ENCODE data around the gene KRT86.

The KRT86 gene

DNA sequence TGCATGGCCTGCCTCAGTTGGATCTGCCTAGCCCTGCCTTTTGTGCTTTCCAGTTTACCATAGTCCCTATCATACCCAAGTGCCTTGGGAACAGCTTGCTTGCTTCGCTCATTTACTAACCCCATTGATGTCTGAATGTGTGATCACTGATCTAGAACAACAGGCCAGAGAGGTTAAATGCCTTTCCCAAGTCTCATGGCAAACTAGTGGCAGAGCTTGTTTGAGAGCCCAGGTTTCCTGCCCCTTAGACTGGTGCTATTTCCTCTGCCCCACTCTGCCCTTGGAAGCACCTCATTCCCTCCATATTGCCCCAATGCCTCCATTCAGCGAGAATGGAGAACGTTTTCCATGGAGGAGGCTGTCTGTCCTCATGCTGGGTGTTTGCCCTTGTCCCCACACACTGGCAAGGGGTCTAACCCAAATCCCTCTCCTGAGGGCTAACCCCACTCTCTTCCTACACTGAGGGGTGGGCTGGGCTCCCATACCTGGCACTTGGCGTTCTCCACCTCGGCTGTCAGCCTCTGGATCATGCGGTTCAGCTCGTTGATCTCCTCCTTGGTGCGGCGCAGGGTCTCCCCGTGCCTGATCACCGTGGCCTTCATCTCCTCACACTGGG, 21.6 kb upstream of the KRT86 start:
- no peak overlapping the region for H3K27ac ChIP-seq (ENCODE audit: low read depth, low read length)
- H3K4me2 ChIP-seq (ENCODE audit: low read depth, low read length, poor library complexity, severe bottlenecking): no peak overlapping the region
- no peaks in the 10 kb centered on the region for H3F3A ChIP-seq (ENCODE audit: insufficient read depth)
- H3K36me3 ChIP-seq (ENCODE audit: low read length): no peaks in the 10 kb centered on the region
- TF ChIP-seq EZH2phosphoT487 (conservative IDR thresholded peaks at IDR 0.05; ENCODE audit: low read length): no peak
- TF ChIP-seq, protein P1, sequence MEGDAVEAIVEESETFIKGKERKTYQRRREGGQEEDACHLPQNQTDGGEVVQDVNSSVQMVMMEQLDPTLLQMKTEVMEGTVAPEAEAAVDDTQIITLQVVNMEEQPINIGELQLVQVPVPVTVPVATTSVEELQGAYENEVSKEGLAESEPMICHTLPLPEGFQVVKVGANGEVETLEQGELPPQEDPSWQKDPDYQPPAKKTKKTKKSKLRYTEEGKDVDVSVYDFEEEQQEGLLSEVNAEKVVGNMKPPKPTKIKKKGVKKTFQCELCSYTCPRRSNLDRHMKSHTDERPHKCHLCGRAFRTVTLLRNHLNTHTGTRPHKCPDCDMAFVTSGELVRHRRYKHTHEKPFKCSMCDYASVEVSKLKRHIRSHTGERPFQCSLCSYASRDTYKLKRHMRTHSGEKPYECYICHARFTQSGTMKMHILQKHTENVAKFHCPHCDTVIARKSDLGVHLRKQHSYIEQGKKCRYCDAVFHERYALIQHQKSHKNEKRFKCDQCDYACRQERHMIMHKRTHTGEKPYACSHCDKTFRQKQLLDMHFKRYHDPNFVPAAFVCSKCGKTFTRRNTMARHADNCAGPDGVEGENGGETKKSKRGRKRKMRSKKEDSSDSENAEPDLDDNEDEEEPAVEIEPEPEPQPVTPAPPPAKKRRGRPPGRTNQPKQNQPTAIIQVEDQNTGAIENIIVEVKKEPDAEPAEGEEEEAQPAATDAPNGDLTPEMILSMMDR (IDR thresholded peaks at IDR 0.05; ENCODE audit: insufficient read depth, low read length, poor library complexity, severe bottlenecking): no peak
- H3K79me2 ChIP-seq (ENCODE audit: insufficient read depth, low read length): no peaks in the 10 kb centered on the region
- H2AFZ ChIP-seq (ENCODE audit: low read depth, low read length, severe bottlenecking): no peak overlapping the region
- no peak overlapping the region for H3K9ac ChIP-seq (ENCODE audit: low read length)
- H3K9me2 ChIP-seq (replicated peaks; ENCODE audit: insufficient read depth, low read length): no peaks in the 10 kb centered on the region
- H3K4me3 ChIP-seq (ENCODE audit: insufficient read depth, low read length, poor library complexity, severe bottlenecking): no peak overlapping the region
- no peaks in the 10 kb centered on the region for H3K9me3 ChIP-seq (ENCODE audit: insufficient read depth, low read length)
- H3K27me3 ChIP-seq (ENCODE audit: low read length): no peaks in the 10 kb centered on the region
- H4K20me1 ChIP-seq (ENCODE audit: low read depth, low read length): no peaks in the 10 kb centered on the region

DNA sequence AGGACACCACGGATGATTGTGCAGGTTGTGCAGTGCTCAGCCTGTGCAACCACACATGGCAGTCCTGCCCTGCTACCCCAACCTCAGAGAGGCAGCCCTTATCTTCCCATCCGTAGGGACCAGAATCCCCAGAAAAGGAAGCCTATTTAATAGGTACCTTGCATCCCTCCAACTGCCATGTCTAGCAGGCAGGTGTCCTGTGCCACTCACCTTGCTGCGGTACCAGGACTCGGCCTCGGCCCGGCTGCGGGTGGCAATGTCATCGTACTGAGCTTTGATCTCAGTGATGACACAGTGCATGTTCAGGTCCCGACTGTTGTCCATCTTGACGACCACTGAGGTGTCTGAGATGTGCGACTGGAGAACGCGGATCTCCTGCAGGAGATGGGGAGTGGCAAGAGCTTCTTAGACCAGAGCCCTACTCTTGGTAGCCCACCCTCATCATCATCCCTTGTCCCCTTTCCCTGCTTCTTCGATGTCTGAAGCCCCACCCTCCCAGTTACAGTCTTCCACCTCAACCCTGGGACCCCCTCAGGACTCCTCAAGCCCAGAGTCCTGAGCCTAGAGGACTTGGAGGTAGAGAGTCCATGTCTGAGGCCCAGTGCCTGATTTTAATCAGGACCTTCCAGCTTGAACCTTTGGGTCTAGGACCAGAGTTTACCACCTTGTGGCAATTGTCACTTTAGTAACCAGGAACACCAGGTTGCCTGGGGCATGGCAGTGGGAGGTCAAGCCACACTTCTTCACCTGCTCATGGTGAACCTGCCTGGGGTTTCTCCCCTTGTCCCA, 20.9 kb upstream of the KRT86 start:
- no peak overlapping the region for H3K4me3 ChIP-seq (ENCODE audit: insufficient read depth, low read length, poor library complexity, severe bottlenecking)
- H3K27me3 ChIP-seq (ENCODE audit: low read length): no peaks in the 10 kb centered on the region
- TF ChIP-seq, protein P1 (IDR thresholded peaks at IDR 0.05; ENCODE audit: insufficient read depth, low read length, poor library complexity, severe bottlenecking): no peak
- no peak for TF ChIP-seq EZH2phosphoT487 (conservative IDR thresholded peaks at IDR 0.05; ENCODE audit: low read length)
- H4K20me1 ChIP-seq (ENCODE audit: low read depth, low read length): no peaks in the 10 kb centered on the region
- no peaks in the 10 kb centered on the region for H3K9me3 ChIP-seq (ENCODE audit: insufficient read depth, low read length)
- no peak overlapping the region for H3K27ac ChIP-seq (ENCODE audit: low read depth, low read length)
- no peak overlapping the region for H2AFZ ChIP-seq (ENCODE audit: low read depth, low read length, severe bottlenecking)
- H3K79me2 ChIP-seq (ENCODE audit: insufficient read depth, low read length): no peaks in the 10 kb centered on the region
- H3K9ac ChIP-seq (ENCODE audit: low read length): no peak overlapping the region
- H3K9me2 ChIP-seq (replicated peaks; ENCODE audit: insufficient read depth, low read length): no peaks in the 10 kb centered on the region
- H3K4me2 ChIP-seq (ENCODE audit: low read depth, low read length, poor library complexity, severe bottlenecking): no peak overlapping the region
- no peaks in the 10 kb centered on the region for H3K36me3 ChIP-seq (ENCODE audit: low read length)
- H3F3A ChIP-seq (ENCODE audit: insufficient read depth): no peaks in the 10 kb centered on the region

DNA sequence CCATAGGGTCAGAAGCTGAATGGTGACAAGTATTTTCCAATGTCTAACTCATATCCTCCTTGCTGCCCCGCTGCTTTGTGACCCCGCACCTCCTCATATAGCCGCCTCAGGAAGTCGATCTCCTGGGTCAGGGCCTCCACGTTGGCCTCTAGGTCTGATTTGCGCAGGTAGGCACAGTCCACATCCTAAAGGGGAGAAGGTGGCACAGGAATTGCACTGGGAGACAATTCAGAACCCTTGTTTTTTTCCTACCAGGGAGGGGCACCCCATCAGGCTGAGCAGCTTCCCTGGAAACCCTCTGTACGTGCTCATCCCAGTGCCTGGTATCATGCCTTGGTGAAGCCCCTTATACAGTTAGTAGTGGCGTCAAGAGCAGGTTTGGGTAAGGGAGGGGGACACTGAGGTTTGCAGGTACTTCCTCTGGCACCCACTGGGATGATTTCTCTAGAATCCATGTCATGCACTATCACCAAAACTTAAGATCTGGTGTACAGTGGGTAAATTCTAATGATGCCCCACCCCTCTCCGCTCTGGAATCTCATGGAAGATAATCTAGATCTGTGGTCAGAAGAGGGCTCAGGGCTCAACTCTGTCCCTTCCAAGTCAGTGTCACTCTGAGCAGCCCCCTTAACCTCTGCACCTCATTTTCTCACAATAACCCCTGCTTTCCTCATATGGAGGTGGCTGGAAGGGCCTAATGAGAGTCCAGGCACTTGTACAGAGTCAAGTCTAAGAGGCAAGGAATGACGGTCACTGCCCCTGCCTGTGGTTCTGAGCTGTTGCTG, 20.1 kb upstream of the KRT86 start:
- Histone ChIP-seq H2AFZ (ENCODE audit: low read depth, low read length, severe bottlenecking) (no peak overlapping the region), H3K79me2 (ENCODE audit: insufficient read depth, low read length) (no peaks in the 10 kb centered on the region), H3K4me3 (ENCODE audit: insufficient read depth, low read length, poor library complexity, severe bottlenecking) (no peak overlapping the region), H3K4me2 (ENCODE audit: low read depth, low read length, poor library complexity, severe bottlenecking) (no peak overlapping the region), H3K27me3 (ENCODE audit: low read length) (no peaks in the 10 kb centered on the region), H3K36me3 (ENCODE audit: low read length) (no peaks in the 10 kb centered on the region), H3K9ac (ENCODE audit: low read length) (no peak overlapping the region), H3K9me3 (ENCODE audit: insufficient read depth, low read length) (no peaks in the 10 kb centered on the region), H3K9me2 (replicated peaks; ENCODE audit: insufficient read depth, low read length) (no peaks in the 10 kb centered on the region), H3F3A (ENCODE audit: insufficient read depth) (no peaks in the 10 kb centered on the region), H3K27ac (ENCODE audit: low read depth, low read length) (no peak overlapping the region), H4K20me1 (ENCODE audit: low read depth, low read length) (no peaks in the 10 kb centered on the region)
- TF ChIP-seq, protein P1 (IDR thresholded peaks at IDR 0.05; ENCODE audit: insufficient read depth, low read length, poor library complexity, severe bottlenecking): no peak
- no peak for TF ChIP-seq EZH2phosphoT487 (conservative IDR thresholded peaks at IDR 0.05; ENCODE audit: low read length)

Data from SU-DHL-6 (cell line).